ENCODE data around the gene LINGO1.

LINGO1 gene

DNA sequence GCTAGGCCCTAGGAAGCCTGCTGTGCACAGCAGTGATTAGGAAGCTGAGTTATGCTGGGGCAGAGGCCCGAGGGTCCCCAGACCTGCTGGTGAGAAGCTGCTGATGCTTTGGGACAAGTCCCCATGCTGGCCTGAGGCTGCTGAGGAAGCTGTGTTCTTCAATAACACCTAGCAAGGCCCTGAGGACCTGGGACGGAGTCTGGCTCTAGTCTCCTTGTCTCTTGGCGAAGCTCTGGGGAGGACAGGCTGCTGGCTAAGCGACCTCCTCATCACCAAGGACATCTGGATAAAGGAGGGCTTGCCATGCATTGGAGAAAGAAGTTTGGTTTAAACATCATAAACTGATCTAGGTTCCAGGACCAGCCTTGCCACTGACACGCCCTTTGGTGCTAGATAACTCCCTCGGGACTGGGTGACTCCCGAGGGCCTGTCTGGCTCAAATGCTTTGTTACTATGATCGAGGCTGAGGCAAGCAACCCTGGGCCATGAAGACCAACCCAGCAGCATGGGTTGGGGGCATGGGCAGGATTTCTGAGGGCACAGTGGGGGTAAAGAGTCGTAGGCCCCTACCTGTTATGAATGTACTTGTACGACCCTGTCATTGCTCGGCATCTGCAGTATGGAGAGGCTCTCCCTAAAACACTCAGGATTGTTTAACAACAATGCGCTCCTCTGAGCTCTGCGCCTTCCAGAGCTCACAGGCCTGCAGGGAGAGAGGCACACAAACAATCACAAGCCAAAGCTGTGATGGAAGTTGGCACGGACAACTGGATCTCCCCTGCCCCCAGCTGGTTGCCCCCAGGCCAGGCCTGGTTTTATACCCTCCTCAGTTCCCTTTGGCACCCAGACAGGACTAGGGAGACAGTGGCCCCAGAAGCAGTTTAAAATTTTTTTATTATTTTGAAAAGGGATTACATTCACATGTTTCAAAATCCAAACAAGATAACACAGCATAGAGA, 64.4 kb downstream of the LINGO1 start:
- DNase-seq: peak in 1 of 2 donors; percentile 16

DNA sequence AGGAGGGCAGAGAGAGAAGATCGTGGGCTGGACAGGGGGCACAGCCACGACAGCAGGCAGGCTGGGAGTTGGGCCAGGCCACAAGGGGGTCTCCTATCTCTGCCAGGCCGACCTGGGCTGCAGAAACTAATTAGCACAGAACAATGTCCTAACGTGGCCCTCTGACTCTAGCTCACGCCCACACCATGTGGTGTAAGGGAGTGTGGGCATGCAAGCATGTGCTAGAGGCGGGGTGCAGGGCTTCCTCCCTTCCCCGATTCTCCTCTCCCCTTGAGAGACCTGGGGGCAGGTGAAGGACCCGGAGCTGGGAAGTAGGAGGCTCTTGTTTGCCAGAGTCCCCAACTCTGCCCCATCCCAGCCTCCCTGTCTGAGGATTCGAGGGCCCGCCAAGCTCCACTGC, 65.5 kb downstream of the LINGO1 start:
- DNase-seq: no peak

DNA sequence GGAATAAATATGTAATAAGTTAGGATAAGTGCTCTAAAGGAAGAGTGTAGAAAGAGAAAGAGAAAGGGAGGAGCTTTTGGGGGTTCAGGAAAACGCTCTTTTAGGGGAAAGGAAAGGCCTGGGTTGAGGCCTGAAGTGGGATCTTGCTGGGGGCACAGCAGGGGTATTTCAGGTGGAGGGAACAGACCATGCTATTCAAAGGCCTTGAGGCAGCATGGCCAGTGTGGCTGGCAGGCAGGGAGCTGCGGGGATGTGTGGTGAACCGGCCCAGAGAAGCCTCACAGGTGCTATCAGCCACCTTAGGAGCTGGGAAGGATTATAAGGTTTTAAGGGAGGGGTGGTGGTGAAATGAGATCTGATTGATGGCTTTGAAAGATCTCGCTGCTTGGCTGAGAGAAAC, 66.6 kb downstream of the LINGO1 start:
- no peak for DNase-seq

DNA sequence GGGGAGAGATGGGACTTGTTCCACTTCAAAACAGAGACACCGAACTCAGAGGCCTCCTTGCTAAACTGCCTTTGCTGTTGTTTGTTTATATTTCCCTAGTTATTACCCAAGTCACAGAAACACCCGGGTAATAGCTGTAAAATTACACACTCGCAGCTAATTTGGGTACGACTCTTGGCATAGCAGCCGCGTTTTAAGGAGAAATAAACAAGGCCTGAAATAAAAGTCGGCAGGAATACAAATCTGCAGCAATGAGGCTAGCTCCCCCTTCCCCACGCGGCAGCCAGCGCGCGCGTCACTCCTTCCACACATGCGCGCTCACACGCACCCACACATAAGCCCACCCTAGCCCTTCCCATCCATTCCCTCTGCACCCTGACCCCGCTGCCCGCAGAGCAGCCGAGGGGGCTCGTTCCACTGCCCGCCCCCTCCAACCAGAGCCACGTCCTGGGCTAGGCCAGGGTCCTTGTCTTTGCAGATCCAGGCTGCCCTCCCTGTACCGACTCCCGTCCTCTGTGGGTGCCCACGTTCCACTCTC, 67.3 kb downstream of the LINGO1 start:
- DNase-seq: peak in 1 of 2 donors; percentile 30

GRCh38 chr15:77564938-77565337, 67.8 kb downstream of the LINGO1 start:
- DNase-seq: peak in 1 of 2 donors; percentile 44

DNA sequence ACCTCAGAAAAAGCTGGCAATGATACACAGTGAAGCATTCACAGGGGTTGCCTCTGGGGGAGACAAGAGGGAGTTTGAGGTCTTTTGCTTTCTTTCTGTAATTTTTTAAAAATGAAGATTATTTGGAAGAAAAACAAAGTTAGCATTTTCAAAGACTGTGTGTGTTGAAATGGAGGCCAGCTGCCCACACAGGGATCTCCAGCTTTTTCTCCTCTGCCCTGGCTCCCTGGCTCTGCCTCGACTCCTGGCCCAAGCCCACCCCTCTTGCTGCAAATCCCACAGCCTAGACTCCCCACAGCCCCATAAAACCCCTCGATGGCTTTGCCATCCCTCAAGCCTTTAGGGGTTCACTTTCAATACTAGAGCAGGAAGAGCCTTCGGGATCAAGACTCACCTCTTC, 68.4 kb downstream of the LINGO1 start:
- no peak for DNase-seq

- no peak for DNase-seq
Observed at GRCh38 chr15:77563623-77564156, 69.0 kb downstream of the LINGO1 start.
